AG09309 (cell line): ENCODE data around the gene SLC22A1.
A peak's percentile ranks its signal among the peaks of the same experiment; 100 is the strongest.
"Not testable (repeated sequence)": the region's sequence is repeated elsewhere in the genome, so short reads cannot be mapped to it uniquely, and the experiment has no call there.

Experiments used
- DNase-seq: peaks from one replicate; pipeline ENCODE4 v3.0.0-alpha.2; 2010; ENCODE audit warnings: low read depth
- H3K4me3 ChIP-seq: 2 replicates; pipeline ENCODE4 v1.5.1; 2011; ENCODE audit warnings: mild to moderate bottlenecking, low read depth, low read length, moderate library complexity; ENCODE audit not compliant: control insufficient read depth
- CTCF ChIP-seq: IDR thresholded peaks from 2 replicates; pipeline ENCODE4 v1.5.1; 2011; ENCODE audit warnings: mild to moderate bottlenecking, low read depth, low read length, inconsistent platforms; ENCODE audit not compliant: insufficient read depth, control insufficient read depth; ENCODE audit errors: missing control alignments

Gene SLC22A1

GRCh38 chr6:160161647-160161986 is 40.0 kb downstream of the SLC22A1 start:
- TF ChIP-seq CTCF = no peak
- H3K4me3 ChIP-seq = no peak overlapping the region
- DNase-seq = no peak

- no peak overlapping the region for H3K4me3 ChIP-seq
- TF ChIP-seq CTCF = no peak
- no peak for DNase-seq
These were observed 40.5 kb downstream of the SLC22A1 start for GRCh38 chr6:160162030-160162566.

- H3K4me3 ChIP-seq = no peak overlapping the region
- TF ChIP-seq CTCF = no peak
- no peak for DNase-seq
These were observed 41.8 kb downstream of the SLC22A1 start for GRCh38 chr6:160163425-160163824.

GRCh38 chr6:160163912-160164311 is 42.3 kb downstream of the SLC22A1 start:
- no peak for DNase-seq
- TF ChIP-seq CTCF = no peak
- no peak overlapping the region for H3K4me3 ChIP-seq

GRCh38 chr6:160165928-160166327 is 44.3 kb downstream of the SLC22A1 start:
- H3K4me3 ChIP-seq, DNase-seq: not testable (repeated sequence)

- no peak for DNase-seq
- H3K4me3 ChIP-seq = no peak overlapping the region
- TF ChIP-seq CTCF = peak; percentile 1
These were observed 46.2 kb downstream of the SLC22A1 start for GRCh38 chr6:160167604-160168399.

GRCh38 chr6:160170018-160170680 is 48.5 kb downstream of the SLC22A1 start:
- TF ChIP-seq CTCF = no peak
- no peak overlapping the region for H3K4me3 ChIP-seq
- DNase-seq = no peak
